Keratinocyte (primary cell): Measurements from ENCODE around the gene PGLYRP2. TPM values are rescaled to one million over a fixed set of nuclear protein-coding genes. Genes with fewer than 3 reads are reported as not detected.

Source experiments
- DNase-seq: peaks from one replicate; pipeline ENCODE4 v3.0.0-alpha.2; 2011; ENCODE audit warnings: low read depth, missing footprints, low spot score
- FAIRE-seq: peaks from 2 replicates; lab custom pipeline; 2011; peaks lifted over from hg19 to GRCh38; lab: Jason Lieb, UNC
- H2AFZ ChIP-seq: 2 replicates; pipeline ENCODE4 v1.6.0; 2012; ENCODE audit warnings: low read length, control low read depth, inconsistent platforms; ENCODE audit not compliant: control insufficient read depth
- H3K27ac ChIP-seq: 2 replicates; pipeline ENCODE4 v1.5.1; 2011; ENCODE audit warnings: low read length; ENCODE audit not compliant: control insufficient read depth, insufficient read depth
- H3K27me3 ChIP-seq: 3 replicates; pipeline ENCODE4 v1.6.0; 2011; ENCODE audit warnings: low read length; ENCODE audit not compliant: control insufficient read depth, insufficient read depth; ENCODE audit errors: extremely low read depth
- H3K36me3 ChIP-seq, 2 experiments: 2 replicates in 1 of 2; 3 replicates in 1 of 2; pipeline ENCODE4 v1.5.1; 2011; ENCODE audit warnings: low read length in 2 of 2, mild to moderate bottlenecking in 1 of 2; ENCODE audit not compliant: control insufficient read depth in 2 of 2, insufficient read depth in 2 of 2; ENCODE audit errors: extremely low read depth in 1 of 2
- H3K4me1 ChIP-seq: 3 replicates; pipeline ENCODE4 v1.5.1; 2011; ENCODE audit warnings: low read length; ENCODE audit not compliant: control insufficient read depth, insufficient read depth; ENCODE audit errors: extremely low read depth
- H3K4me2 ChIP-seq: 3 replicates; pipeline ENCODE4 v1.6.0; 2011; ENCODE audit warnings: low read depth, low read length; ENCODE audit not compliant: control insufficient read depth, insufficient read depth; ENCODE audit errors: extremely low read depth
- H3K4me3 ChIP-seq, 3 experiments: fragments of 200-600 bp in 1 of 3; sonication (generic) in 1 of 3; 2 replicates in 2 of 3; 3 replicates in 1 of 3; pipeline ENCODE4 v1.5.1; 2011 to 2016; ENCODE audit warnings: low read length in 3 of 3, mild to moderate bottlenecking in 3 of 3, control low read depth in 2 of 3, inconsistent platforms in 1 of 3, low read depth in 1 of 3, mixed read lengths in 1 of 3, mixed run types in 1 of 3, moderate library complexity in 1 of 3; ENCODE audit not compliant: control insufficient read depth in 2 of 3, insufficient read depth in 2 of 3; ENCODE audit errors: extremely low read depth in 1 of 3
- H3K79me2 ChIP-seq: 2 replicates; pipeline ENCODE4 v1.6.0; 2012; ENCODE audit warnings: low read length; ENCODE audit not compliant: control insufficient read depth, insufficient read depth
- H3K9ac ChIP-seq: 3 replicates; pipeline ENCODE4 v1.6.0; 2011; ENCODE audit warnings: low read length; ENCODE audit not compliant: control insufficient read depth, insufficient read depth; ENCODE audit errors: extremely low read depth
- H3K9me1 ChIP-seq: 3 replicates; pipeline ENCODE4 v1.6.0; 2011; ENCODE audit warnings: low read length; ENCODE audit not compliant: control insufficient read depth, insufficient read depth; ENCODE audit errors: extremely low read depth
- H3K9me3 ChIP-seq: 2 replicates; pipeline ENCODE4 v1.5.1; 2012; ENCODE audit warnings: low read depth, low read length; ENCODE audit not compliant: control insufficient read depth
- H4K20me1 ChIP-seq: 3 replicates; pipeline ENCODE4 v1.6.0; 2011; ENCODE audit warnings: low read length; ENCODE audit not compliant: control insufficient read depth, insufficient read depth; ENCODE audit errors: extremely low read depth
- CTCF ChIP-seq, 3 experiments: IDR thresholded peaks in 1 of 3; conservative IDR thresholded peaks in 1 of 3; optimal IDR thresholded peaks in 1 of 3; 2 replicates in 2 of 3; 3 replicates in 1 of 3; pipeline versions ENCODE3 to v1.5.1; 2011; ENCODE audit warnings: low read length in 3 of 3, mild to moderate bottlenecking in 3 of 3, moderate library complexity in 2 of 3, control low read depth in 1 of 3, inconsistent platforms in 1 of 3; ENCODE audit not compliant: insufficient read depth in 2 of 3; ENCODE audit errors: extremely low read depth in 1 of 3
- EZH2 ChIP-seq: IDR thresholded peaks from one replicate; pipeline ENCODE4 v1.6.1; 2012; ENCODE audit warnings: inconsistent platforms, mild to moderate bottlenecking, low read length, moderate library complexity
- dilution Hi-C: fragments of 300-500 bp; cut with MboI; formaldehyde crosslinking; loops from one replicate; pipeline ENCODE4 v1.7.0; 2020; ENCODE audit warnings: low sequenced_read_pairs; ENCODE audit not compliant: extremely low pct_ligation_motif_present
- polyA plus RNA-seq, 5 experiments: library from polyadenylated mRNA; depleted of rRNA in 3 of 5; stranded (reverse) in 3 of 5; stranded (forward) in 1 of 5; unstranded in 1 of 5; fragments of >200 nt; gene quantifications; 1 replicate in 1 of 5; 2 replicates in 3 of 5; 3 replicates in 1 of 5; pipeline versions ENCODE4 v1.2.1 to v1.2.3, GENCODE V29; 2011 to 2012; ENCODE audit warnings: missing spikeins in 2 of 5, low read depth in 1 of 5, low replicate concordance in 1 of 5

Gene PGLYRP2
- polyA plus RNA-seq, 1 donor (not counting 4 experiments of a cell fraction or from before 2014, with no cell fraction given), result not detected

GRCh38 chr19:15524781-15525180 is 45.5 kb upstream of the PGLYRP2 start:
- H3K27ac ChIP-seq, result no peak overlapping the region
- H4K20me1 ChIP-seq, result no peaks in the 10 kb centered on the region

DNA sequence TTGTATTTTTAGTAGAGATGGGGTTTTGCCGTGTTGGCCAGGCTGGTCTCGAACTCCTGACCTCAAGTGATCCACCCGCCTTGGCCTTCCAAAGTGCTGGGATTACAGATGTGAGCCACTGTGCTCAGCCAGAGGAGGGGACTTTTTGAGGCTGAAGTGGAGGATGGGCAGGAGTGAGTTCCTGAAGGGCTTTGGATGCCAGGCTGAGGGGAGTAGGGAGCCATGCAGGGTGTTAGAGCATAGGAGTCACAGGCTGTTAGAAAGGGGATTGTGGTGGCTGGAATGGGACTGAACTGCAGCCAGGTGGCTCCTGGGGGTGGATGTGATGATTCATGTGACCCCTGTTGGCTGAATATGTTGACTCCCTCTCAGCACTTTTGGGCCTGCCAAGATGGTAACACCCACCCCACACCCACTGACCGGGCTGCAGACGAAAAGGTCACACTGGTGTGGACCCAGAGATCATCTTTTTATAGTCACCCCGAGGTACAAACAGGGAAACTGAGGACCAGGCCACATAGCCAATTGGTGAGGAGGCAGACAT is 40.2 kb upstream of the PGLYRP2 start:
- no peak overlapping the region for H3K4me2 ChIP-seq
- H3K27ac ChIP-seq, result no peak overlapping the region
- H3K9ac ChIP-seq, result no peak overlapping the region
- H3K36me3 ChIP-seq, result no peaks in the 10 kb centered on the region
- peaks cover 2% of the 10 kb centered on the region for H3K9me3 ChIP-seq
- no peak overlapping the region for H3K4me3 ChIP-seq
- H3K79me2 ChIP-seq, result no peaks in the 10 kb centered on the region
- H3K4me1 ChIP-seq, result no peaks in the 10 kb centered on the region
- TF ChIP-seq EZH2, result no peak
- H4K20me1 ChIP-seq, result no peaks in the 10 kb centered on the region
- FAIRE-seq (no peak), DNase-seq (no peak)
- H3K27me3 ChIP-seq, result no peaks in the 10 kb centered on the region
- no peak overlapping the region for H2AFZ ChIP-seq
- dilution Hi-C loops, result no loop called here
- no peaks in the 10 kb centered on the region for H3K9me1 ChIP-seq

More at GRCh38 chr19:15524781-15525180, 45.5 kb upstream of the PGLYRP2 start:
- dilution Hi-C loops, result no loop called here
- Histone ChIP-seq H3K9me1 (no peaks in the 10 kb centered on the region), H3K4me2 (no peak overlapping the region), H3K4me1 (no peaks in the 10 kb centered on the region), H2AFZ (no peak overlapping the region), H3K79me2 (no peaks in the 10 kb centered on the region), H3K9ac (no peak overlapping the region), H3K27me3 (no peaks in the 10 kb centered on the region), H3K36me3 (no peaks in the 10 kb centered on the region), H3K9me3 (no peaks in the 10 kb centered on the region), H3K4me3 (no peak overlapping the region)
- FAIRE-seq (no peak), DNase-seq (no peak)
- TF ChIP-seq EZH2 (no peak), CTCF (optimal IDR thresholded peaks at IDR 0.05 in 1 of 3, IDR thresholded peaks at IDR 0.05 in 1 of 3, conservative IDR thresholded peaks at IDR 0.05 in 1 of 3; ENCODE audit: extremely low read depth in 1 of 3, insufficient read depth in 2 of 3, low read length in 3 of 3) (no peak)

- no peaks in the 10 kb centered on the region for H4K20me1 ChIP-seq
- DNase-seq (no peak), FAIRE-seq (no peak)
- H3K27ac ChIP-seq, result no peak overlapping the region
- H3K4me3 ChIP-seq, result no peak overlapping the region
- H3K9me1 ChIP-seq, result no peaks in the 10 kb centered on the region
- H3K9ac ChIP-seq, result no peak overlapping the region
- no peaks in the 10 kb centered on the region for H3K79me2 ChIP-seq
- H3K27me3 ChIP-seq, result no peaks in the 10 kb centered on the region
- H3K36me3 ChIP-seq, result no peaks in the 10 kb centered on the region
- dilution Hi-C loops, result no loop called here
- H3K9me3 ChIP-seq, result peaks cover 2% of the 10 kb centered on the region
- no peak for TF ChIP-seq CTCF (optimal IDR thresholded peaks at IDR 0.05 in 1 of 3, IDR thresholded peaks at IDR 0.05 in 1 of 3, conservative IDR thresholded peaks at IDR 0.05 in 1 of 3; ENCODE audit: extremely low read depth in 1 of 3, insufficient read depth in 2 of 3, low read length in 3 of 3)
- no peak overlapping the region for H3K4me2 ChIP-seq
- H3K4me1 ChIP-seq, result no peaks in the 10 kb centered on the region
- no peak overlapping the region for H2AFZ ChIP-seq
These were observed 38.5 kb upstream of the PGLYRP2 start for GRCh38 chr19:15517778-15518177.
